Measurements from ENCODE around the gene KRT26.
"Not testable (repeated sequence)": the region's sequence is repeated elsewhere in the genome, so short reads cannot be mapped to it uniquely, and the experiment has no call there.

KRT26 gene

GRCh38 chr17:40793832-40794231 lies 21.8 kb upstream of the KRT26 start:
- DNase-seq, result no peak

DNA sequence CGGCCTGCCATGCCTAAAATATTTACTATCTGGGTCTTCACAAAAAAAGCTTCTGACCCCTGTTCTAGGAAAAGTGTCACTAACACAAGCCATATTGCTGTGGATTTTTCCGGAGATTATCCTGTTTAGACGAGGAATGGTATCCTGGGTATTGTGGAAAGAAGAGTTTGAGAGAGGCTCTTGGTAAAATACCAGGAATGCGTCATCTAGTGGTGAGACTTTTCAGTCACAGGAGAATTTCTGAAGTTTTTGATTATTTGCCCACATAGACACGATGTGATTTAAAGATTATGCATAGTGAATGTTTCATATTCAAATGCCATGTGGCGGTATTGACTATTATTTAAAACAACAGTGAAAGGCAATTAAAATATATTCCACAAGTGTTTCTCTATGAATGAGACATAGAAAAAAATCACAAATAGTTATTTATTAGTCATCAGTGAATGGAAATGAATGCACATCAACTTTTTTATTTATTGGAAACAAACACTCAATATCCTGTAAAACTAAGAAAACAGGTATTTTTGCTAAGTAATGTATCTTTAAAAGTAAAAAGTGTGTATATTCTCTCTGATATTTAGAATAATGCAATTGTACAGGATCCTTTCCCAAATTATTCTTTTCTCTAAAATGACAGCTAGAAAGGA lies 19.9 kb upstream of the KRT26 start:
- no peak for DNase-seq

DNA sequence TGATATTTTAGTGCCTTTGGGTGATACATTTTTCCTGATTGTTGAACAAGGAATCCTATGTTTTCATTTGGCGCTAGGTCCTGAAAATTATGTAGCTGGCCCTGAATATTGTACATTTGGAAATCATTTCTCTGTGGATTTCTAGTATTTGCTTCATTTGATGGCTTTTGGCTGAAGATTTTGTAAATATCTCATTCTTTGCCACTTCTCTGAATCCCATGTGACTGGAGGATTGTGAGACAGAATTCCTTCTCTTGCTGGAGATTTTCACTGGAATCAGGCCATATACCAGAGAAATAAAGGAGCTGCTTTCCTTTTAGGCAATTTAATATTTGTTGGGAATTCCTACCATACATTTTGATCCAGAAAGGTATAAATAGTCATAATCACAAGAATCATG lies 19.1 kb upstream of the KRT26 start:
- no peak for DNase-seq

DNA sequence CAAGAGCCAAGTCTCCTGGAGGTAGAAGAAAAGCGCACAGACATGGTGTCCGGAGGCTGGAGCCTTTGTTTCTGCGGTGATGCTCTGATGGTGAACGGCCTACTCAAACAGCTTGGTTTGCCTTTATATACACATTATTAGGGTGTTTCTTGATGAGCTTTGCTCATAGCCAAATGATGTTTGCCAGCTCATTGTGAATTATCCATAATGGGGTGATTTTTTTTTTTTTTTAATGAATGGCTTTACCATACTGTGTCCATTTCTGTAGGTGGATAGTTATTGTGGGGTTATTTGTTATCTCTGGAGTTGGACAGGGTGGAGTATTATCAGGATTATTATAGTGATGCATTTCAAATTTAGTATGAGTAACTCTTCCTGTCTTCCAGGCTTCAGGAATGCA lies 10.4 kb upstream of the KRT26 start, which contains the start of gene KRT27:
Gene KRT27 (minus strand): TSS at position 101 of the 400 bp plus-strand sequence. CDS start 57 bp downstream, at position 44.
- DNase-seq, result no peak

GRCh38 chr17:40779181-40779909 lies 7.3 kb upstream of the KRT26 start:
- DNase-seq, result peak; percentile 26 to 39

- DNase-seq, result no peak
These were observed 6.5 kb upstream of the KRT26 start for GRCh38 chr17:40778461-40778860.

DNA sequence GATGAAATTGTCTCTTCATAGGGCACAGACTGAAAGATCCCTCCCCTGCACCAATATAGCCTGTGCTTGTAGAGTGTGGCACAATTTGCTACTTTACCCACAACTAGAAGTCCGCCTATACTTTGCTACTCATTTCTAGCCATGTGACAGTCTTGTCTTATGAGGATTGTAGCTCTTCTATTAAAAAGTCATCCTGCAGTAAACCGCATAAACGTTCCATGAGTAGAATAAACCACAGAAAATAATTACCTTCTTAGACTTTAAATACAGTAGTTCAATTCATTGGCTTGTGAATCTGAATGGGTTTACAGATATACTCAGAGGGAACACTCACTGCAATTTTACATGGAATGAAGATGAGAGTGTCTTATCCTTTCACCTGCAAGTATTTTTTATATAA lies 6.0 kb upstream of the KRT26 start:
- DNase-seq, result no peak

GRCh38 chr17:40777459-40777858 lies 5.5 kb upstream of the KRT26 start:
- no peak for DNase-seq

DNA sequence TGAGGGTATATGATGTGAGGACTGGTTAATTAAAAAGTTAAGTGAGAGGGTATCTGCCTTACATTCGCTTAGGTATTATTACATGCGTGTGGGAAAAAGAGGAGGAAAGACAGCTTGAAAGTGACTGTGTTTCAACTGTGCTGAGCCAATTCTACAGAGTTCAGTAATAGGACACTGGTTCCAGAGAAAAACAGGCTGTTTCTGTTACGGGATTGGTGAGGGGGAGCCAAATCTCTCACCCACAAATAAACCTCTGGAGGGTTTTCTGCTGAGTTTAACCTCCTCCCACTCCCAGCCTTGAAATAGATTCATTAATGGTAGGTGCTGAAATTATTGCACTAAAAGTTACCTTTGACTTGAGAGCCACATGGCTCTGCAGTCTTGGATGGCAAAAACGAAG lies 3.9 kb upstream of the KRT26 start:
- DNase-seq, result no peak

- DNase-seq, result no peak
These were observed 6.3 kb downstream of the KRT26 start for GRCh38 chr17:40765657-40766056.

DNA sequence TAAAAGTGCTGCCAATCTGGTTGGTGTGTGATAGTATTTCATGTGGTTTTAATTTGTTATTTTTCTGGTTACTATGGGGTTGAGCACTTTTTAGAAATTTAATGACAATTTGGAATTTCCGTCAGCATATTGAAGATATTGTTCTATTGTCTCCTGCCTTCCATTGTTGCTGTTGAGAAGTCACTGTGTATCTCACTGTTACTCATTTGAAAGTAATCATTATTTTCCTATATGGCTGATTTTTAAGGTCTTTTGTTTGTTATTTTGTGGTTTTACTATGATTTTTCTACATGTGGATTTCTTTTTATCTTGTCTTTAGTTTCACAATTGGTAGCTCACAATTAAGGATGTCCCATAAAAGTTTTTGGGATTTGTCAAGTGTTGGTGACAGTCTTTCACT lies 8.2 kb downstream of the KRT26 start:
- DNase-seq, result no peak

- no peak for DNase-seq
These were observed 11.6 kb downstream of the KRT26 start for GRCh38 chr17:40760105-40761016.

- no peak for DNase-seq
These were observed 16.8 kb downstream of the KRT26 start, which contains the start of gene KRT25 for GRCh38 chr17:40755231-40755630. Gene KRT25 (minus strand): TSS chr17:40755331. CDS start chr17:40755271, 60 bp downstream.

GRCh38 chr17:40753804-40754203 lies 18.2 kb downstream of the KRT26 start:
- DNase-seq, result no peak

GRCh38 chr17:40751065-40751464 lies 20.9 kb downstream of the KRT26 start:
- no peak for DNase-seq

DNA sequence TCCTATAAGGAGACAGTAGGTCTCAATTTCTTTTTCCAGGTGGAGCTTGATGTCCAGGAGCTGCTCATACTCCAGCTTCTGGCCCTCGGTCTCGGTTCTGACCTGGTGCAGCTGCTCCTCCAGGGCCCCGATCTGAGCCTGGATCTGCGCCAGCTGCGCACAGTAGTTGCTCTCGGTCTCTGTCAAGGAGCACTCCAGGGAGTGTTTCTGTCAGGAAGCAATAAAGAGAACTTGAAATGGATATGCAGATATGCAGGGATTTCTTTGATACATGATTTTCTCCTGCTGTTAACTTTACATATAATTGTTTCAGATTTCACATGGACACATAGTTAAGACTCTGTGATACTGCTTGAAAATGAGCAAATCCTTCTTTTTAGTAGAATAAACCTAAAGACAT lies 21.6 kb downstream of the KRT26 start:
- DNase-seq, result no peak

DNA sequence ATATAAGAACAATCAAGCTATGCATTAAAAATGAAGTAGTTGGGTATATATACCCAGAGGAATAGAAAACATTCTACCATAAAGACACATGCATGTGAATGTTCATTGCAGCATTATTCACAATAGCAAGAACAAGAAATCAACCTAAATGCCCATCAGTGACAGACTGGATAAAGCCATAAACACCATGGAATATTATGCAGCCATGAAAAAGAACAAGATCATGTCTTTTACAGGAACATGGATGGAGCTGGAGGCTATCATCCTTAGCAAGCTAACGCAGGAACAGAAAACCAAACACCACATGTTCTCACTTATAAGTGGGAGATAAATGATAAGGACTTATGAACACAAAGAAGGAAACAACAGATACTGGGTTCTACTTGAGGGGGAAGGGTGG lies 23.3 kb downstream of the KRT26 start:
- DNase-seq, result not testable (repeated sequence)

DNA sequence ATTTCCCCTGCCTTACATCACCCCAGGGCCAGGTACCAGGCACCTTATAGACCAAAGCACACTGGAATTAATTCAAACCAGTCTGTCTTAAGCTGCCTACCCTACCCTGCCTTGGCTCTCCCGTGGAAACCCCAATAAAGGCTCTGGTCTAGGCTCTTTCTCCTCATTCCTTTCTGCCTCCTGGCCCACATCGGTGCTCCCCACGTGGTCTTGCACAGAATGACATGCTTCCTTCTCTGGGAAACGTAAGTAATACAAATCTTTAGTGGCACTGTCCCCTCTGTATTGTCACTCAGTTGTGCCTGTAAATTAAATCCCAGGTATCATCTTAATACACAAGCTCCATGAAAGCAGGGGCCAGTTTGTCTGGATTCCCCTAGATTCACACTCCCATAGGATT lies 33.4 kb downstream of the KRT26 start:
- no peak for DNase-seq

- DNase-seq, result no peak
These were observed 37.0 kb downstream of the KRT26 start for GRCh38 chr17:40735016-40735415.

GRCh38 chr17:40734018-40734417 lies 38.0 kb downstream of the KRT26 start:
- DNase-seq, result no peak

GRCh38 chr17:40730970-40731369 lies 41.0 kb downstream of the KRT26 start:
- no peak for DNase-seq

GRCh38 chr17:40727447-40728231 lies 44.4 kb downstream of the KRT26 start:
- no peak for DNase-seq

GRCh38 chr17:40726919-40727318 lies 45.1 kb downstream of the KRT26 start:
- DNase-seq, result no peak
